ENCODE measurements around the gene IST1.

Gene IST1

DNA sequence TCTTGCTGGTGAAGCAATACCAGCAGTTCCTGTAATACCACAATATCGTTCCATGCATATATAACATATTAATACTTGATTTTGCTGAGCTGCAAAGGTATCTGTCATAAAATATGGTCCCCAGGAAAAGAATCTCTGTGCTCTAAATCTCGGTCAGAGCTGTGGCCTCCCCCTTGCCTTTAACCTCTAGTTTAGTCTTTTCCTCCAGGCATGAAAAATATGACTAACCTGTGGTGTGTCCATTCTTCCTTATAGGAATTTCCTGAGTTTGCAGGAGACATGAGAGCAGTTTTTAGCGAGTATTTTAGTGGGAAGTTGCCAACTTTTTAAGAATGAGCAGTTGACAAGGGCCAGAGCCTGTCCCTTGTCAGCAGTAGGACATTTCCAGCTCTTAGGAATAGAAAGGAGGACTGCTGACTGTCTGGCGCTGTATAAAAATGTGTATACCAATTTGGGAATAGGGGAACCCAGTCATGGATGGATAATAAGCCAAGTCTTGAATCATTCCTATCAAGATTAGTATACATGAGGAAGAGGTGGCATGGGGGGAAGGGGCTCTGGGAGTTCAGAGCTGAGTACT, 40.9 kb upstream of the IST1 start:
- H3K27me3 ChIP-seq (ENCODE audit: insufficient read depth, poor library complexity, severe bottlenecking), result no peaks in the 10 kb centered on the region
- H3K36me3 ChIP-seq (ENCODE audit: low read depth), result peaks cover 33% of the 10 kb centered on the region
- H3K4me3 ChIP-seq (ENCODE audit: severe bottlenecking), result no peak overlapping the region
- H3K9me3 ChIP-seq (ENCODE audit: severe bottlenecking), result no peaks in the 10 kb centered on the region
- ATAC-seq (ENCODE audit: low read depth) (peak; percentile 17; the same call in 1 of the 3 replicates), DNase-seq (ENCODE audit: low spot score) (no peak)
- TF ChIP-seq, protein P1, sequence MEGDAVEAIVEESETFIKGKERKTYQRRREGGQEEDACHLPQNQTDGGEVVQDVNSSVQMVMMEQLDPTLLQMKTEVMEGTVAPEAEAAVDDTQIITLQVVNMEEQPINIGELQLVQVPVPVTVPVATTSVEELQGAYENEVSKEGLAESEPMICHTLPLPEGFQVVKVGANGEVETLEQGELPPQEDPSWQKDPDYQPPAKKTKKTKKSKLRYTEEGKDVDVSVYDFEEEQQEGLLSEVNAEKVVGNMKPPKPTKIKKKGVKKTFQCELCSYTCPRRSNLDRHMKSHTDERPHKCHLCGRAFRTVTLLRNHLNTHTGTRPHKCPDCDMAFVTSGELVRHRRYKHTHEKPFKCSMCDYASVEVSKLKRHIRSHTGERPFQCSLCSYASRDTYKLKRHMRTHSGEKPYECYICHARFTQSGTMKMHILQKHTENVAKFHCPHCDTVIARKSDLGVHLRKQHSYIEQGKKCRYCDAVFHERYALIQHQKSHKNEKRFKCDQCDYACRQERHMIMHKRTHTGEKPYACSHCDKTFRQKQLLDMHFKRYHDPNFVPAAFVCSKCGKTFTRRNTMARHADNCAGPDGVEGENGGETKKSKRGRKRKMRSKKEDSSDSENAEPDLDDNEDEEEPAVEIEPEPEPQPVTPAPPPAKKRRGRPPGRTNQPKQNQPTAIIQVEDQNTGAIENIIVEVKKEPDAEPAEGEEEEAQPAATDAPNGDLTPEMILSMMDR (IDR thresholded peaks at IDR 0.05; ENCODE audit: poor library complexity, severe bottlenecking), result no peak
- H3K4me1 ChIP-seq (ENCODE audit: insufficient read depth, poor library complexity, severe bottlenecking), result no peaks in the 10 kb centered on the region
- H3K27ac ChIP-seq (ENCODE audit: poor library complexity, severe bottlenecking), result no peak overlapping the region

DNA sequence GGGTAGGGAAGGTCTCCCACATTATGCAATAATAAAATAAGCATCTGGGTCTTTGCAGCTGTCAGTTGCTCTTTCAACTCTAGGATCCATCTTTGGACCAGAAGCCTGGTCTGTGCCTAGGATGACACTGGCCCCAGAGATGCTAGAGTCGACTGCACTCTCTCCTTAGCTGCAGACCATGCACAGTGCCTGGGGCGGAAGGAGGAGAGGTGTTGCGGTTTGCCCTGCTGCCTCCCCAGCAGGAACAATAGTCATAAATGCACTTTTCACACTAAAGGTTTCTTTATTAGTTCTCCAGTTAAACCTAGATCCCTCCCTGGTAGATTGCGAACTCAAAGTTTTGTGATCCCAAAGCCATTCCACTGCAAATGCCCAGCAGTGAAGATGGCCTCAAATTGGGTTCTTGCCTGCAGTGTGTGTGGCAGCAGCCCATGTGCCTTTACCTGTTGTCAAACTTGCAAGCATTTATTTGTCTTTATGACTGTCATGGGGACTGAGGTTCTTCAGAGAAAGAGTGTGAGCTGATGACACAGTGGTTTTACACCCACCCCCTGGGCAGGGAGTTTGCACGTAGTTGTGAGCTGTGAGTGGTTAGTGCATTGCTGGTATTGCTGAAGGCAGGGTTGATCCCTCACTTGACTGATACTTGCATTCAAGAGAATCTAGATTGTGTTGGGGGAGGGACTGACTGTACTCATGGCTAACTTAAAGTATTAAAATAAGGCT, 39.2 kb upstream of the IST1 start:
- no peak for DNase-seq (ENCODE audit: low spot score)
- TF ChIP-seq, protein P1 (IDR thresholded peaks at IDR 0.05; ENCODE audit: poor library complexity, severe bottlenecking), result no peak
- H3K4me3 ChIP-seq (ENCODE audit: severe bottlenecking), result no peak overlapping the region
- H3K36me3 ChIP-seq (ENCODE audit: low read depth), result peaks cover 21% of the 10 kb centered on the region
- H3K27ac ChIP-seq (ENCODE audit: poor library complexity, severe bottlenecking), result no peak overlapping the region
- no peak for ATAC-seq (ENCODE audit: low read depth)
- no peaks in the 10 kb centered on the region for H3K27me3 ChIP-seq (ENCODE audit: insufficient read depth, poor library complexity, severe bottlenecking)
- no peaks in the 10 kb centered on the region for H3K4me1 ChIP-seq (ENCODE audit: insufficient read depth, poor library complexity, severe bottlenecking)
- no peaks in the 10 kb centered on the region for H3K9me3 ChIP-seq (ENCODE audit: severe bottlenecking)

GRCh38 chr16:71859762-71860521, 35.4 kb upstream of the IST1 start:
- H3K9me3 ChIP-seq (ENCODE audit: severe bottlenecking), result no peaks in the 10 kb centered on the region
- ATAC-seq (ENCODE audit: low read depth), result no peak
- no peak overlapping the region for H3K27ac ChIP-seq (ENCODE audit: poor library complexity, severe bottlenecking)
- DNase-seq (ENCODE audit: low spot score), result no peak
- H3K4me3 ChIP-seq (ENCODE audit: severe bottlenecking), result no peak overlapping the region
- TF ChIP-seq, protein P1 (IDR thresholded peaks at IDR 0.05; ENCODE audit: poor library complexity, severe bottlenecking), result no peak
- H3K36me3 ChIP-seq (ENCODE audit: low read depth), result peaks cover 25% of the 10 kb centered on the region
- H3K27me3 ChIP-seq (ENCODE audit: insufficient read depth, poor library complexity, severe bottlenecking), result no peaks in the 10 kb centered on the region
- H3K4me1 ChIP-seq (ENCODE audit: insufficient read depth, poor library complexity, severe bottlenecking), result no peaks in the 10 kb centered on the region

GRCh38 chr16:71863995-71864394, 31.3 kb upstream of the IST1 start:
- TF ChIP-seq, protein P1 (IDR thresholded peaks at IDR 0.05; ENCODE audit: poor library complexity, severe bottlenecking), result no peak
- H3K4me3 ChIP-seq (ENCODE audit: severe bottlenecking), result no peak overlapping the region
- H3K27me3 ChIP-seq (ENCODE audit: insufficient read depth, poor library complexity, severe bottlenecking), result no peaks in the 10 kb centered on the region
- peaks cover 36% of the 10 kb centered on the region for H3K36me3 ChIP-seq (ENCODE audit: low read depth)
- ATAC-seq (ENCODE audit: low read depth) (no peak), DNase-seq (ENCODE audit: low spot score) (no peak)
- H3K27ac ChIP-seq (ENCODE audit: poor library complexity, severe bottlenecking), result no peak overlapping the region
- H3K4me1 ChIP-seq (ENCODE audit: insufficient read depth, poor library complexity, severe bottlenecking), result no peaks in the 10 kb centered on the region
- no peaks in the 10 kb centered on the region for H3K9me3 ChIP-seq (ENCODE audit: severe bottlenecking)

Data from RWPE2 (cell line).